Activated naive CD8-positive, alpha-beta T cell treated with anti-CD3 and anti-CD28 coated beads, Interleukin-2, amount 10 ng/mL, durations not matched to agents 7 days and 5 days (primary cell): ENCODE data around the gene CCDC13. TPM values are rescaled to one million over a fixed set of nuclear protein-coding genes. Genes with fewer than 3 reads are reported as not detected.
A peak's percentile ranks its signal among the peaks of the same experiment; 100 is the strongest.

ENCODE experiments used
- ATAC-seq: fragments of 150-1000 bp; cut with Tn5 transposase; one replicate; pipeline ENCODE4 v1.10.0; 2021; ENCODE audit warnings: low read depth, moderate library complexity
- POLR2A ChIA-PET: fragments of 350-600 bp; sonication (Branson Sonifier 250); formaldehyde crosslinking; loops from one replicate; lab custom pipeline; 2021; ENCODE audit warnings: antibody characterized with exemption; lab: Charles Lee
- DNase-seq: peaks from one replicate; pipeline ENCODE4 v3.0.0; 2021
- H3K27ac Mint-ChIP-seq: one replicate; pipeline ENCODE4 v1.8.0; 2022; ENCODE audit warnings: mild to moderate bottlenecking, mixed read lengths
- H3K27me3 Mint-ChIP-seq: one replicate; pipeline ENCODE4 v1.8.0; 2022; ENCODE audit warnings: mild to moderate bottlenecking, moderate library complexity, mixed read lengths
- H3K36me3 Mint-ChIP-seq: one replicate; pipeline ENCODE4 v1.8.0; 2021; ENCODE audit warnings: mild to moderate bottlenecking, mixed read lengths
- H3K4me1 Mint-ChIP-seq: one replicate; pipeline ENCODE4 v1.8.0; 2021; ENCODE audit warnings: mixed read lengths
- H3K4me3 Mint-ChIP-seq: one replicate; pipeline ENCODE4 v1.8.0; 2022; ENCODE audit warnings: mild to moderate bottlenecking, moderate library complexity, mixed read lengths
- H3K9me3 Mint-ChIP-seq: one replicate; pipeline ENCODE4 v1.8.0; 2021; ENCODE audit warnings: mixed read lengths
- total RNA-seq, 2 experiments: library from RNA; stranded (reverse); gene quantifications; one replicate each; pipeline ENCODE4 v1.2.3, GENCODE V29; 2021

Gene CCDC13
- total RNA-seq, 2 experiments from 2014 or later = 0.85 TPM; not detected in 1

- POLR2A ChIA-PET = no interaction called here
- Mint-ChIP-seq H3K4me1 (peaks cover 9% of the 10 kb centered on the region), H3K36me3 (peaks cover 12% of the 10 kb centered on the region), H3K4me3 (no peak overlapping the region), H3K27ac (no peak overlapping the region), H3K27me3 (no peaks in the 10 kb centered on the region), H3K9me3 (no peaks in the 10 kb centered on the region)
- DNase-seq (no peak), ATAC-seq (no peak)
These were observed 13.6 kb upstream of the CCDC13 start for GRCh38 chr3:42786631-42787030.

DNA sequence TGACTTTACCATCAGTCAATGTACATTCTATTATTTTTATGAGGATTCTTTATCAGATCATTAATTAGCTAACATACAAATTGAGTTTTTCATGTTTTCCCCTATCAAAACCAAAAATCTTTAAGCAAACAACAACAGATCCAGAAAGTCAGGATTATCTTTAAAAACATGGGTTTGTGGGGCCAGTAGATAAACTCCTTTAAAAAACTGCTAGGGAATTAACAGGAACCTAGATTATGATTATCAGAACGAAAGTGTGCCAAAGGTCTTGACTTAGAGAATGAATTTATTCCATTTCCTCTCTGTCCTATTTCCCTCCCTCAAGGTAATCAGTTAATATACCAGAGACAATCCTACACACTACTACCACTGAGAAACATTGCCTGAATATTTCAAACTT, 13.2 kb upstream of the CCDC13 start:
- DNase-seq = no peak
- Mint-ChIP-seq H3K27ac (no peak overlapping the region), H3K36me3 (peaks cover 12% of the 10 kb centered on the region), H3K9me3 (no peaks in the 10 kb centered on the region), H3K4me1 (peaks cover 9% of the 10 kb centered on the region), H3K4me3 (no peak overlapping the region), H3K27me3 (no peaks in the 10 kb centered on the region)
- no peak for ATAC-seq
- POLR2A ChIA-PET = no interaction called here

GRCh38 chr3:42780892-42781700, 8.0 kb upstream of the CCDC13 start:
- DNase-seq = no peak
- ATAC-seq = peak; percentile 84
- H3K4me1 Mint-ChIP-seq = peaks cover 3% of the 10 kb centered on the region
- H3K4me3 Mint-ChIP-seq = no peak overlapping the region
- peaks cover 5% of the 10 kb centered on the region for H3K36me3 Mint-ChIP-seq
- no peaks in the 10 kb centered on the region for H3K9me3 Mint-ChIP-seq
- no peaks in the 10 kb centered on the region for H3K27me3 Mint-ChIP-seq
- POLR2A ChIA-PET = no interaction called here
- H3K27ac Mint-ChIP-seq = no peak overlapping the region

GRCh38 chr3:42780398-42780797, 7.3 kb upstream of the CCDC13 start:
- Mint-ChIP-seq H3K27ac (no peak overlapping the region), H3K4me1 (peaks cover 3% of the 10 kb centered on the region), H3K36me3 (peaks cover 3% of the 10 kb centered on the region), H3K9me3 (no peaks in the 10 kb centered on the region), H3K27me3 (no peaks in the 10 kb centered on the region), H3K4me3 (no peak overlapping the region)
- ATAC-seq (no peak), DNase-seq (no peak)
- POLR2A ChIA-PET = no interaction called here

DNA sequence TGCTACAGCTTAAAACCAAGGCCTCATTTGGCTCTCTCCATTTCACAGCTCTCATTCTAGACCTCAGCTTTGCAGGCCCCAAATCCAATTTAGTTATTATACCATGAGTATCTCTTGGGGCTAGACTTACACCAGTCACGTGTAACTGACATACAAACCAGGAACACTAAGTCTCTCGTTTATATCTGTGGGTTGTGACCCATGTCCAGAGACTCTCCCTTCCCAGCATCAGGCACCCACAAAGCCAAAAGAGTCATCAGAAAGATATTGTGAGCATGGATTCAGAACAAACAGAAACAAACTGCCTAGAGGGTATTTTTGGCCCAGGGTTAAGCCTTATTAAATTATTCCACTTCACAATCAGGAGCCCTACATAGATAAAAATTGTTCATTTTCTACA, 5.6 kb upstream of the CCDC13 start:
- POLR2A ChIA-PET = no interaction called here
- DNase-seq = no peak
- no peaks in the 10 kb centered on the region for H3K9me3 Mint-ChIP-seq
- peaks cover 3% of the 10 kb centered on the region for H3K4me1 Mint-ChIP-seq
- H3K27ac Mint-ChIP-seq = no peak overlapping the region
- H3K36me3 Mint-ChIP-seq = peaks cover 3% of the 10 kb centered on the region
- H3K4me3 Mint-ChIP-seq = no peak overlapping the region
- no peaks in the 10 kb centered on the region for H3K27me3 Mint-ChIP-seq
- no peak for ATAC-seq

- DNase-seq (no peak), ATAC-seq (peak; percentile 30)
- Mint-ChIP-seq H3K27ac (peak overlapping the region; percentile 85), H3K27me3 (peaks cover 2% of the 10 kb centered on the region), H3K4me3 (peak overlapping the region; percentile 92), H3K4me1 (peaks cover 13% of the 10 kb centered on the region), H3K36me3 (no peaks in the 10 kb centered on the region), H3K9me3 (no peaks in the 10 kb centered on the region)
- POLR2A ChIA-PET = no interaction called here
These were observed 327 bp upstream of the CCDC13 start for GRCh38 chr3:42773409-42773751.

DNA sequence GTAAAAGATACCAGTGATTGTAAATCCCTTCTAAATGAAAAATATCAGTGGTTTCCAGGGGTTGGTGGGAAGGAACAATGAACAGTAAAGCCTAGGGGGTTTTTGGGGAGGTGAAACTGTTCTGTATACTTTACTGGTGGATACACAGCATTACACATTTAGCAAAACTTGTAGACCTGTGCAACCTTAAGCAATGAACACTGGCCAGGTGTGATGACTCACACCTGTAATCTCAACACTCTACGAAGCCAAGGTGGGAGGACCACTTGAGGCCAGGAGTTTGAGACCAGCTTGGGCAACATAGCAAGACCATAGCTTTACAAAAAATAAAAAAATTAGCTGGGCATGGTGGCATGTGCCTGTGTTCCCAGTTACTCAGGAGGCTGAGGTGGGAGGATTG, 1.8 kb downstream of the CCDC13 start:
- Mint-ChIP-seq H3K36me3 (no peaks in the 10 kb centered on the region), H3K4me3 (peak overlapping the region; percentile 24), H3K27me3 (peaks cover 9% of the 10 kb centered on the region), H3K4me1 (peaks cover 13% of the 10 kb centered on the region), H3K27ac (no peak overlapping the region), H3K9me3 (no peaks in the 10 kb centered on the region)
- ATAC-seq = no peak
- POLR2A ChIA-PET = interaction anchor here (0.6 kb wide), 1 partner anchor 24 kb away, joined by 4 read pairs; no protein-coding TSS in a partner anchor
- DNase-seq = no peak

DNA sequence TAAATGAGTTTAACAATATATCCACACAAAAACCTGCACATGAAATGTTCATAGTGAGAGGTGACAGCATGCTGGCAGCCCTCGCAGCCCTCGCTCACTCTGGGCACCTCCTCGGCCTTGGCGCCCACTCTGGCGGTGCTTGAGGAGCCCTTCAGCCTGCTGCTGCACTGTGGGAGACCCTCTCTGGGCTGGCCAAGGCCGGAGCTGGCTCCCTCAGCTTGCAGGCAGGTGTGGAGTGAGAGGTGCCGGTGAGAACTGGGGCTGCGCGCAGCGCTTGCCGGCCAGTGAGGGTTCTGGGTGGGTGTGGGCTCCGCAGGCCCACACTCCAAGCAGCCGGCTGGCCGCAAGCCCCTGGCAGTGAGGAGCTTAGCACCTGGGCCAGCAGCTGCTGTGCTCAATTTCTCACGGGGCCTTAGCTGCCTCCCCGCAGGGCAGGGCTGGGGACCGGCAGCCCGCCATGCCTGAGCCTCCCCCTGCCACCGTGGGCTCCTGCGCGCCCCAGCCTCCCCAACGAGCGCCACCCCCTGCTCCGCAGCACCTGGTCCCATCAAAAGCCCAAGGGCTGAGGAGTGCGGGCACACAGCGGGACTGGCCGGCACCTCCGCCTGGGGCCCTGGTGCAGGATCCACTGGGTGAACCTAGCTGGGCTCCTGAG, 3.4 kb downstream of the CCDC13 start:
- POLR2A ChIA-PET = no interaction called here

DNA sequence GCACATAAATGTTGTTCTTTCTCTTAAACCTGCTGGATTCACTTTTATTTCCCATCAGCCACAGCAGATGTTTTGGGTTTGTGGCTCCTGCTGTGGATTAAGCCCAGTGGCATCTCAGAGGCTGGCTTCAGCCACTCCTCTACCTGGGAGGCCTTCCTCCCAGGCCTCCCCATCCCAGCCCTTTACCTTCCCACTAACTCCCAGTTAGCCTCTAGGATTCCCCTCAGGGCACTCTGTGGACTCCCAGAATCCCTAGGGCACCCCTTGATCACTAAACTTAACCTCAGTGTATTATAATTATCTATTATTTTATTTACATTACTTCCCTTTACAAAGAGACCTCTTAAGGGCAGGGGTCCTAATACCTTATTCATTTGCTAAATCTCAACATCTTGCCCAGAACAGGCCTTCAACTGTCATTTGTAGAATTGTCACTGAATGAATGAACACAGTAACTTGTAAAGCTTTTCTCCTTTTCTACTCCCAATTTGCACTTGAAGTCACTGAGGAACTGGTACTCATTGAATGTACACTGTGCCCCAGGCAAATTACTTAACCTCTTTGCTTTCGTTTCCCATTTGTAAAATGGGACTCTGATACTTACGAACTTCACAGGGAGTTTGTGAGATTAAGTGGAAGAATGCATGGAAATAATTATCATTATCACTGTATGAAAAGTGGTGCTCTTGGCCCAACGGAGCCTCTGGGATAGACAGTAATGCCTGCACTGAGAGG, 8.3 kb downstream of the CCDC13 start:
- POLR2A ChIA-PET = no interaction called here
- H3K27me3 Mint-ChIP-seq = peaks cover 9% of the 10 kb centered on the region
- no peak for ATAC-seq
- H3K36me3 Mint-ChIP-seq = no peaks in the 10 kb centered on the region
- no peaks in the 10 kb centered on the region for H3K9me3 Mint-ChIP-seq
- H3K4me1 Mint-ChIP-seq = no peaks in the 10 kb centered on the region
- no peak overlapping the region for H3K4me3 Mint-ChIP-seq
- no peak overlapping the region for H3K27ac Mint-ChIP-seq
- no peak for DNase-seq

More for the DNA sequence above, 3.4 kb downstream of the CCDC13 start:
- ATAC-seq = no peak
- H3K27me3 Mint-ChIP-seq = peaks cover 11% of the 10 kb centered on the region
- no peak overlapping the region for H3K4me3 Mint-ChIP-seq
- H3K36me3 Mint-ChIP-seq = no peaks in the 10 kb centered on the region
- DNase-seq = no peak
- no peaks in the 10 kb centered on the region for H3K9me3 Mint-ChIP-seq
- peaks cover 13% of the 10 kb centered on the region for H3K4me1 Mint-ChIP-seq
- H3K27ac Mint-ChIP-seq = no peak overlapping the region

GRCh38 chr3:42764115-42764514, 8.9 kb downstream of the CCDC13 start:
- no peak overlapping the region for H3K4me3 Mint-ChIP-seq
- peaks cover 9% of the 10 kb centered on the region for H3K27me3 Mint-ChIP-seq
- ATAC-seq (no peak), DNase-seq (no peak)
- H3K27ac Mint-ChIP-seq = no peak overlapping the region
- H3K36me3 Mint-ChIP-seq = no peaks in the 10 kb centered on the region
- POLR2A ChIA-PET = no interaction called here
- H3K4me1 Mint-ChIP-seq = no peaks in the 10 kb centered on the region
- no peaks in the 10 kb centered on the region for H3K9me3 Mint-ChIP-seq

GRCh38 chr3:42763021-42763420, 10.0 kb downstream of the CCDC13 start:
- POLR2A ChIA-PET = no interaction called here
- Mint-ChIP-seq H3K27me3 (peaks cover 17% of the 10 kb centered on the region), H3K4me1 (no peaks in the 10 kb centered on the region), H3K4me3 (no peak overlapping the region), H3K9me3 (no peaks in the 10 kb centered on the region), H3K36me3 (no peaks in the 10 kb centered on the region), H3K27ac (no peak overlapping the region)
- ATAC-seq = no peak
- DNase-seq = no peak

- Mint-ChIP-seq H3K4me1 (no peaks in the 10 kb centered on the region), H3K9me3 (no peaks in the 10 kb centered on the region), H3K27ac (no peak overlapping the region), H3K4me3 (no peak overlapping the region), H3K27me3 (peaks cover 24% of the 10 kb centered on the region), H3K36me3 (no peaks in the 10 kb centered on the region)
- POLR2A ChIA-PET = no interaction called here
- ATAC-seq (no peak), DNase-seq (no peak)
These were observed 10.9 kb downstream of the CCDC13 start for GRCh38 chr3:42762046-42762724.

- H3K4me3 Mint-ChIP-seq = no peak overlapping the region
- no peaks in the 10 kb centered on the region for H3K9me3 Mint-ChIP-seq
- ATAC-seq = no peak
- no peak overlapping the region for H3K27ac Mint-ChIP-seq
- no peaks in the 10 kb centered on the region for H3K36me3 Mint-ChIP-seq
- peaks cover 5% of the 10 kb centered on the region for H3K4me1 Mint-ChIP-seq
- H3K27me3 Mint-ChIP-seq = peaks cover 26% of the 10 kb centered on the region
- DNase-seq = no peak
- POLR2A ChIA-PET = no interaction called here
These were observed 14.9 kb downstream of the CCDC13 start for GRCh38 chr3:42758126-42758525.
